Endothelial cell of umbilical vein (primary cell): ENCODE data around the gene BCAS3. TPM values are rescaled to one million over a fixed set of nuclear protein-coding genes. Genes with fewer than 3 reads are reported as not detected.

Source experiments
- BruUV-seq: library from RNA; stranded (reverse); fragments of 400-500 nt; replicated peaks from 2 replicates; lab custom pipeline; 2021; lab: Mats Ljungman, UMichigan
- CTCF ChIA-PET: fragments of 300-600, 350-600 bp; sonication (Branson Sonifier 250); formaldehyde crosslinking; loops from one replicate; lab custom pipeline; 2021; ENCODE audit warnings: antibody characterized with exemption, inconsistent platforms; lab: Charles Lee
- POLR2A ChIA-PET: fragments of 300-600, 350-600 bp; sonication (Branson Sonifier 250); formaldehyde crosslinking; loops from one replicate; lab custom pipeline; 2021; ENCODE audit warnings: antibody characterized with exemption, inconsistent platforms; lab: Charles Lee
- DNase-seq: peaks from one replicate; pipeline ENCODE4 v3.0.0-alpha.2; 2011; ENCODE audit warnings: low read depth, low spot score
- FAIRE-seq: peaks from 2 replicates; lab custom pipeline; 2011; peaks lifted over from hg19 to GRCh38; lab: Jason Lieb, UNC
- H2AFZ ChIP-seq: 2 replicates; pipeline ENCODE4 v1.6.0; 2012; ENCODE audit warnings: low read depth, low read length, control low read depth, inconsistent platforms
- H3K27ac ChIP-seq: 2 replicates; pipeline ENCODE4 v1.5.1; 2011; ENCODE audit warnings: low read depth, mild to moderate bottlenecking, control low read depth, low read length, moderate library complexity; ENCODE audit not compliant: insufficient read depth
- H3K27me3 ChIP-seq, 2 experiments: 2 replicates each; pipeline versions ENCODE4 v1.6.0 to v1.6.1; 2011; ENCODE audit warnings: low read length in 2 of 2, mixed read lengths in 1 of 2; ENCODE audit not compliant: control insufficient read depth in 2 of 2, insufficient read depth in 2 of 2
- H3K36me3 ChIP-seq, 2 experiments: 2 replicates in 1 of 2; 3 replicates in 1 of 2; pipeline ENCODE4 v1.5.1; 2011; ENCODE audit warnings: low read length in 2 of 2, mild to moderate bottlenecking in 1 of 2, moderate library complexity in 1 of 2; ENCODE audit not compliant: control insufficient read depth in 2 of 2, insufficient read depth in 2 of 2; ENCODE audit errors: extremely low read depth in 1 of 2
- H3K4me1 ChIP-seq: 3 replicates; pipeline ENCODE4 v1.5.1; 2011; ENCODE audit warnings: mild to moderate bottlenecking, low read length; ENCODE audit not compliant: control insufficient read depth, insufficient read depth; ENCODE audit errors: extremely low read depth
- H3K4me2 ChIP-seq: 2 replicates; pipeline ENCODE4 v1.6.1; 2011; ENCODE audit warnings: low read length, control low read depth, mixed read lengths; ENCODE audit not compliant: insufficient read depth
- H3K4me3 ChIP-seq, 3 experiments: fragments of 200-600 bp in 1 of 3; sonication (generic), shearing (Covaris generic) in 1 of 3; replicated peaks in 1 of 3; 2 replicates each; pipeline ENCODE4 v1.5.1; 2011 to 2016; ENCODE audit warnings: control low read depth in 3 of 3, low read length in 3 of 3, mild to moderate bottlenecking in 2 of 3, inconsistent platforms in 1 of 3, low read depth in 1 of 3, moderate library complexity in 1 of 3; ENCODE audit not compliant: insufficient read depth in 1 of 3
- H3K79me2 ChIP-seq: 2 replicates; pipeline ENCODE4 v1.6.0; 2012; ENCODE audit warnings: low read length, inconsistent platforms; ENCODE audit not compliant: control insufficient read depth, insufficient read depth
- H3K9ac ChIP-seq: replicated peaks from 2 replicates; pipeline ENCODE3; 2011; ENCODE audit warnings: low read length, control low read depth; ENCODE audit not compliant: insufficient read depth; ENCODE audit errors: extremely low read depth
- H3K9me1 ChIP-seq: replicated peaks from 3 replicates; pipeline ENCODE4 v1.6.0; 2011; ENCODE audit warnings: mild to moderate bottlenecking, low read length; ENCODE audit not compliant: control insufficient read depth, insufficient read depth; ENCODE audit errors: extremely low read depth
- H3K9me3 ChIP-seq: replicated peaks from 2 replicates; pipeline ENCODE4 v1.5.1; 2012; ENCODE audit warnings: low read length, inconsistent platforms; ENCODE audit not compliant: control insufficient read depth, insufficient read depth
- H4K20me1 ChIP-seq: replicated peaks from 2 replicates; pipeline ENCODE3; 2011; ENCODE audit warnings: mild to moderate bottlenecking, low read length; ENCODE audit not compliant: control insufficient read depth, insufficient read depth; ENCODE audit errors: extremely low read depth
- EZH2 ChIP-seq: IDR thresholded peaks from 2 replicates; pipeline ENCODE4 v1.6.1; 2012; ENCODE audit warnings: borderline replicate concordance, low read depth, mild to moderate bottlenecking, moderate library complexity, low read length, inconsistent platforms; ENCODE audit not compliant: severe bottlenecking
- FOS ChIP-seq: IDR thresholded peaks from 2 replicates; pipeline ENCODE4 v1.6.1; 2011; ENCODE audit warnings: mild to moderate bottlenecking, low read length, moderate library complexity, borderline replicate concordance; ENCODE audit not compliant: insufficient read depth
- GATA2 ChIP-seq: IDR thresholded peaks from 2 replicates; pipeline ENCODE4 v1.7.0; 2011; ENCODE audit warnings: low read depth, mild to moderate bottlenecking, moderate library complexity, mixed read lengths, low read length; ENCODE audit not compliant: insufficient read length, insufficient read depth
- JUN ChIP-seq: IDR thresholded peaks from 2 replicates; pipeline ENCODE4 v1.6.1; 2011; ENCODE audit warnings: borderline replicate concordance, low read depth; ENCODE audit not compliant: insufficient read length, insufficient read depth
- MAX ChIP-seq: IDR thresholded peaks from 2 replicates; pipeline ENCODE4 v1.6.1; 2011; ENCODE audit not compliant: insufficient read depth, insufficient read length
- MYC ChIP-seq: IDR thresholded peaks from one replicate; pipeline ENCODE4 v1.6.1; 2011; ENCODE audit warnings: mild to moderate bottlenecking, low read depth, low read length
- POLR2A ChIP-seq: IDR thresholded peaks from 2 replicates; pipeline ENCODE4 v1.6.1; 2012; ENCODE audit warnings: low read depth, mild to moderate bottlenecking, control low read depth, low read length
- POLR2AphosphoS5 ChIP-seq: IDR thresholded peaks from 2 replicates; pipeline ENCODE4 v1.6.1; 2012; ENCODE audit warnings: low read depth, mild to moderate bottlenecking, control low read depth, low read length, moderate library complexity; ENCODE audit not compliant: insufficient read depth
- dilution Hi-C: fragments of 300-500 bp; cut with MboI; formaldehyde crosslinking; loops from one replicate; pipeline ENCODE4 v1.15.0; 2019; ENCODE audit warnings: low sequenced_read_pairs; ENCODE audit not compliant: extremely low pct_ligation_motif_present
- intact Hi-C: fragments of 100-400 bp; cut with micrococcal nuclease; formaldehyde crosslinking; loops from one replicate; pipeline ENCODE4 v1.10.0; 2022
- polyA plus RNA-seq, 4 experiments: library from polyadenylated mRNA; depleted of rRNA in 3 of 4; stranded (reverse) in 3 of 4; unstranded in 1 of 4; fragments of >200 nt; gene quantifications; 2 replicates each; pipeline versions ENCODE4 v1.2.1 to v1.2.3, GENCODE V29; 2011 to 2012; ENCODE audit warnings: missing spikeins in 1 of 4
- total RNA-seq: library from RNA; stranded (reverse); gene quantifications from 2 replicates; pipeline ENCODE4 v1.2.3, GENCODE V29; 2021
- TF ChIP-seq, protein P1 (sequence below), 2 donors: IDR thresholded peaks; 1 replicate in 1 of 2; 2 replicates in 1 of 2; pipeline ENCODE4 v1.5.1; 2011; ENCODE audit warnings: low read length in 2 of 2, mild to moderate bottlenecking in 2 of 2, moderate library complexity in 2 of 2, control low read depth in 1 of 2, inconsistent platforms in 1 of 2, low read depth in 1 of 2; ENCODE audit not compliant: insufficient read depth in 1 of 2; ENCODE audit errors: extremely low read depth in 1 of 2

Gene BCAS3
- total and polyA plus RNA-seq, 2 donors (not counting 3 experiments of a cell fraction or from before 2014, with no cell fraction given), result 8.2 to 16.0 TPM

GRCh38 chr17:61279476-61280145 is 602.0 kb downstream of the BCAS3 start:
- ChIA-PET POLR2A (no interaction called here), CTCF (no interaction called here)
- no peaks in the 10 kb centered on the region for H3K36me3 ChIP-seq
- H3K27ac ChIP-seq, result no peak overlapping the region
- TF ChIP-seq MYC, result no peak
- peaks cover 2% of the 10 kb centered on the region for H3K9me1 ChIP-seq
- H3K9me3 ChIP-seq, result no peaks in the 10 kb centered on the region
- H2AFZ ChIP-seq, result no peak overlapping the region
- H3K4me3 ChIP-seq, result no peak overlapping the region
- H3K79me2 ChIP-seq, result no peaks in the 10 kb centered on the region
- BruUV-seq, result no TSS peak
- DNase-seq (no peak), FAIRE-seq (no peak)
- H3K4me2 ChIP-seq, result no peak overlapping the region
- no peaks in the 10 kb centered on the region for H3K27me3 ChIP-seq
- H4K20me1 ChIP-seq, result no peaks in the 10 kb centered on the region
- no peak overlapping the region for H3K9ac ChIP-seq
- dilution Hi-C loops, result no loop called here
- intact Hi-C loops, result no loop called here
- no peaks in the 10 kb centered on the region for H3K4me1 ChIP-seq

GRCh38 chr17:61280338-61280737 is 602.7 kb downstream of the BCAS3 start:
- H2AFZ ChIP-seq, result no peak overlapping the region
- no peak for FAIRE-seq
- no peak for TF ChIP-seq EZH2
- TF ChIP-seq POLR2AphosphoS5, result no peak
- TF ChIP-seq MYC, result no peak
- TF ChIP-seq GATA2, result no peak
- no peak for TF ChIP-seq POLR2A
- TF ChIP-seq FOS, result no peak
- TF ChIP-seq, protein P1, sequence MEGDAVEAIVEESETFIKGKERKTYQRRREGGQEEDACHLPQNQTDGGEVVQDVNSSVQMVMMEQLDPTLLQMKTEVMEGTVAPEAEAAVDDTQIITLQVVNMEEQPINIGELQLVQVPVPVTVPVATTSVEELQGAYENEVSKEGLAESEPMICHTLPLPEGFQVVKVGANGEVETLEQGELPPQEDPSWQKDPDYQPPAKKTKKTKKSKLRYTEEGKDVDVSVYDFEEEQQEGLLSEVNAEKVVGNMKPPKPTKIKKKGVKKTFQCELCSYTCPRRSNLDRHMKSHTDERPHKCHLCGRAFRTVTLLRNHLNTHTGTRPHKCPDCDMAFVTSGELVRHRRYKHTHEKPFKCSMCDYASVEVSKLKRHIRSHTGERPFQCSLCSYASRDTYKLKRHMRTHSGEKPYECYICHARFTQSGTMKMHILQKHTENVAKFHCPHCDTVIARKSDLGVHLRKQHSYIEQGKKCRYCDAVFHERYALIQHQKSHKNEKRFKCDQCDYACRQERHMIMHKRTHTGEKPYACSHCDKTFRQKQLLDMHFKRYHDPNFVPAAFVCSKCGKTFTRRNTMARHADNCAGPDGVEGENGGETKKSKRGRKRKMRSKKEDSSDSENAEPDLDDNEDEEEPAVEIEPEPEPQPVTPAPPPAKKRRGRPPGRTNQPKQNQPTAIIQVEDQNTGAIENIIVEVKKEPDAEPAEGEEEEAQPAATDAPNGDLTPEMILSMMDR (IDR thresholded peaks at IDR 0.05; ENCODE audit: extremely low read depth in 1 of 2, insufficient read depth in 1 of 2, low read depth in 1 of 2, low read length in 2 of 2), result no peak
- no peak for TF ChIP-seq JUN
- TF ChIP-seq MAX, result no peak
- peaks cover 2% of the 10 kb centered on the region for H3K9me1 ChIP-seq
- H3K4me2 ChIP-seq, result no peak overlapping the region
- no peaks in the 10 kb centered on the region for H3K4me1 ChIP-seq
- no peak overlapping the region for H3K9ac ChIP-seq
- no peaks in the 10 kb centered on the region for H3K9me3 ChIP-seq
- no TSS peak for BruUV-seq
- dilution Hi-C loops (no loop called here), intact Hi-C loops (no loop called here)
- no peaks in the 10 kb centered on the region for H4K20me1 ChIP-seq
- H3K79me2 ChIP-seq, result no peaks in the 10 kb centered on the region
- no peaks in the 10 kb centered on the region for H3K36me3 ChIP-seq
- CTCF ChIA-PET, result interaction anchor here (0.6 to 1.6 kb wide), 2 partner anchors 26 to 69 kb away, joined by 3 read pairs; no protein-coding TSS in a partner anchor
- POLR2A ChIA-PET, result no interaction called here
- no peak overlapping the region for H3K4me3 ChIP-seq
- no peak overlapping the region for H3K27ac ChIP-seq
- H3K27me3 ChIP-seq, result no peaks in the 10 kb centered on the region
- DNase-seq, result no peak
